Trophoblast cell (in vitro differentiated cells and primary cell): Measurements from ENCODE around the gene ORC5. TPM values are rescaled to one million over a fixed set of nuclear protein-coding genes. Genes with fewer than 3 reads are reported as not detected.

Source experiments
- DNase-seq, 2 donors: peaks; one replicate each; pipeline ENCODE4 v3.0.0-alpha.2; 2016
- H2AFZ ChIP-seq: 2 replicates; pipeline ENCODE4 v1.6.1; 2013; ENCODE audit warnings: low read length, moderate library complexity, mild to moderate bottlenecking; ENCODE audit not compliant: insufficient read depth, poor library complexity
- H2AK5ac ChIP-seq: 2 replicates; pipeline ENCODE4 v1.6.1; 2013; ENCODE audit warnings: mild to moderate bottlenecking, low read length
- H2BK120ac ChIP-seq: 2 replicates; pipeline ENCODE4 v1.6.1; 2013; ENCODE audit warnings: low read length, mild to moderate bottlenecking, moderate library complexity; ENCODE audit not compliant: insufficient read depth, poor library complexity
- H2BK12ac ChIP-seq: 2 replicates; pipeline ENCODE4 v1.6.1; 2013; ENCODE audit warnings: mild to moderate bottlenecking, low read length, moderate library complexity
- H2BK5ac ChIP-seq: 2 replicates; pipeline ENCODE4 v1.6.1; 2013; ENCODE audit warnings: low read length, low read depth, moderate library complexity, mild to moderate bottlenecking; ENCODE audit not compliant: poor library complexity
- H3K14ac ChIP-seq: 2 replicates; pipeline ENCODE4 v1.6.1; 2013; ENCODE audit warnings: mild to moderate bottlenecking, low read length
- H3K18ac ChIP-seq: 2 replicates; pipeline ENCODE4 v1.6.1; 2013; ENCODE audit warnings: mild to moderate bottlenecking, low read length
- H3K23ac ChIP-seq: 2 replicates; pipeline ENCODE4 v1.6.1; 2013; ENCODE audit warnings: low read length
- H3K27ac ChIP-seq: 2 replicates; pipeline ENCODE4 v1.5.1; 2013; ENCODE audit warnings: low read depth, mild to moderate bottlenecking, inconsistent platforms, low read length, moderate library complexity
- H3K27me3 ChIP-seq: 2 replicates; pipeline ENCODE4 v1.6.1; 2013; ENCODE audit warnings: inconsistent platforms, mild to moderate bottlenecking, low read length, moderate library complexity; ENCODE audit not compliant: insufficient read depth
- H3K36me3 ChIP-seq, 2 experiments: 1 replicate in 1 of 2; 2 replicates in 1 of 2; pipeline ENCODE4 v1.6.1; 2013; ENCODE audit warnings: low read length in 2 of 2, mild to moderate bottlenecking in 2 of 2, moderate library complexity in 1 of 2; ENCODE audit not compliant: insufficient read depth in 2 of 2, control insufficient read depth in 1 of 2
- H3K4ac ChIP-seq: 2 replicates; pipeline ENCODE4 v1.6.1; 2013; ENCODE audit warnings: low read depth, mild to moderate bottlenecking, low read length, moderate library complexity
- H3K4me1 ChIP-seq, 2 experiments: 1 replicate in 1 of 2; 2 replicates in 1 of 2; pipeline ENCODE4 v1.6.1; 2013; ENCODE audit warnings: low read length in 2 of 2, mild to moderate bottlenecking in 2 of 2, moderate library complexity in 1 of 2; ENCODE audit not compliant: insufficient read depth in 2 of 2, control insufficient read depth in 1 of 2
- H3K4me2 ChIP-seq: 2 replicates; pipeline ENCODE4 v1.6.1; 2013; ENCODE audit warnings: inconsistent platforms, mild to moderate bottlenecking, low read length, moderate library complexity
- H3K4me3 ChIP-seq: 2 replicates; pipeline ENCODE4 v1.5.1; 2013; ENCODE audit warnings: mild to moderate bottlenecking, low read depth, low read length, inconsistent platforms
- H3K79me1 ChIP-seq: one replicate; pipeline ENCODE4 v1.6.1; 2013; ENCODE audit warnings: low read length
- H3K79me2 ChIP-seq: 2 replicates; pipeline ENCODE4 v1.6.1; 2013; ENCODE audit warnings: low read length, mild to moderate bottlenecking; ENCODE audit not compliant: control insufficient read depth, insufficient read depth, poor library complexity
- H3K9ac ChIP-seq: 2 replicates; pipeline ENCODE4 v1.6.1; 2013; ENCODE audit warnings: mild to moderate bottlenecking, low read length
- H3K9me3 ChIP-seq: 2 replicates; pipeline ENCODE4 v1.6.1; 2013; ENCODE audit warnings: low read depth, mild to moderate bottlenecking, control low read depth, inconsistent platforms, low read length; ENCODE audit not compliant: insufficient read depth
- H4K12ac ChIP-seq: 2 replicates; pipeline ENCODE4 v1.6.1; 2013; ENCODE audit warnings: low read depth, mild to moderate bottlenecking, low read length, moderate library complexity
- H4K8ac ChIP-seq: 2 replicates; pipeline ENCODE4 v1.6.1; 2013; ENCODE audit warnings: low read depth, mild to moderate bottlenecking, low read length, moderate library complexity
- H4K91ac ChIP-seq: one replicate; pipeline ENCODE4 v1.6.1; 2013; ENCODE audit warnings: low read depth, mild to moderate bottlenecking, low read length, moderate library complexity
- WGBS: extraction: QIAGEN DNeasy Blood & Tissue Kit; methylation state at CpG from one replicate; pipeline ENCODE4 v1.1.7; 2013; ENCODE audit warnings: missing lambda C conversion rate; ENCODE audit not compliant: insufficient read length, insufficient coverage; ENCODE audit errors: extremely low coverage; 5-methylcytosine and 5-hydroxymethylcytosine counted together
- polyA plus RNA-seq: library from polyadenylated mRNA; stranded (reverse); fragments of 200-250 nt; gene quantifications from 2 replicates; pipeline ENCODE4 v1.2.3, GENCODE V29; 2013

Gene ORC5
- polyA plus RNA-seq: 11.5 and 11.8 TPM in 2 replicates

- no peaks in the 10 kb centered on the region for H3K9me3 ChIP-seq
- H4K91ac ChIP-seq: peak within 1 kb of the TSS; percentile 70
- H3K4me3 ChIP-seq: peak within 1 kb of the TSS; percentile 93
- peaks cover 2 to 6% of the 10 kb centered on the region in 2 experiments for H3K36me3 ChIP-seq
- H3K23ac ChIP-seq: no peak within 1 kb of the TSS
- no CpG with 5 or more reads among the region's 47 CpGs for WGBS
- no peaks in the 10 kb centered on the region for H3K27me3 ChIP-seq
- H4K8ac ChIP-seq: peak within 1 kb of the TSS; percentile 95
- peak within 1 kb of the TSS; percentile 97 for H3K9ac ChIP-seq
- peaks cover 6% of the 10 kb centered on the region for H3K79me1 ChIP-seq
- H3K27ac ChIP-seq: no peak within 1 kb of the TSS
- H3K4me1 ChIP-seq: peaks cover 2 to 3% of the 10 kb centered on the region in 2 experiments
- peak within 1 kb of the TSS; percentile 37 for H2AK5ac ChIP-seq
- peak within 1 kb of the TSS; percentile 85 for H3K4me2 ChIP-seq
- H3K79me2 ChIP-seq: peaks cover 2% of the 10 kb centered on the region
- H2BK12ac ChIP-seq: no peak within 1 kb of the TSS
- H2BK120ac ChIP-seq: peak within 1 kb of the TSS; percentile 25
- H4K12ac ChIP-seq: peak within 1 kb of the TSS; percentile 79
- H3K14ac ChIP-seq: peak within 1 kb of the TSS; percentile 71
- peak within 1 kb of the TSS; percentile 49 for H3K4ac ChIP-seq
- H2AFZ ChIP-seq: peak within 1 kb of the TSS; percentile 75
- peak within 1 kb of the TSS; percentile 76 for H3K18ac ChIP-seq
- H2BK5ac ChIP-seq: no peak within 1 kb of the TSS
- peak; percentile 87 to 88 for DNase-seq
Observed at GRCh38 chr7:104207731-104208420, at the start of gene ORC5. Gene ORC5, minus strand, starts transcription at chr7:104208013. Its CDS starts 109 bp downstream, at chr7:104207904.

DNA sequence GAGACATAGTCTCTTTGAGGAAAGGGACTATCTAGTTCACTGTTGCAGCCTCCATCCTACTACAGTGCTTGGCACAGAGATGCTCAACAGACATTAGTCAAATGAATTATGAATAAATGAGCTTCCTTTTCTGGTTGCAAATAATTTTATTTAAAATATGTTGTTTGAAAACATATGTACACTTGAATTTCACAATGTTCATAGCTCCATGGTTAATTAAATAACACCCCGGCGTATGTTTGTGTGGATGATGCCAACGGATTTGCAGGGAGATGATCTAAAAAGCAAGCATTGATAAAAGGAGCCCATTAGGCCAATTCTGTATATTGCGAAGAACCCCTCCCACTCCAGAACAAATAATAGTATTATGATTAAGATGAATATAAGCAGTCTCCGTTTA is 47.8 kb upstream of the ORC5 start:
- no peak overlapping the region for H4K91ac ChIP-seq
- H2AFZ ChIP-seq: no peak overlapping the region
- no peak overlapping the region for H3K27ac ChIP-seq
- H3K4ac ChIP-seq: no peak overlapping the region
- DNase-seq: no peak
- H2BK12ac ChIP-seq: no peak overlapping the region
- H3K18ac ChIP-seq: no peak overlapping the region
- H3K27me3 ChIP-seq: no peaks in the 10 kb centered on the region
- no peaks in the 10 kb centered on the region for H3K79me1 ChIP-seq
- no peak overlapping the region for H2BK120ac ChIP-seq
- no peak overlapping the region for H3K4me3 ChIP-seq
- no peak overlapping the region for H4K12ac ChIP-seq
- H3K4me1 ChIP-seq: no peaks in the 10 kb centered on the region
- no peaks in the 10 kb centered on the region for H3K79me2 ChIP-seq
- no peak overlapping the region for H3K9ac ChIP-seq
- H2AK5ac ChIP-seq: no peak overlapping the region
- no peak overlapping the region for H2BK5ac ChIP-seq
- H3K4me2 ChIP-seq: no peak overlapping the region
- no CpG with 5 or more reads among the region's 5 CpGs for WGBS
- no peak overlapping the region for H3K23ac ChIP-seq
- H3K9me3 ChIP-seq: no peaks in the 10 kb centered on the region
- H3K36me3 ChIP-seq: no peaks in the 10 kb centered on the region
- no peak overlapping the region for H4K8ac ChIP-seq
- no peak overlapping the region for H3K14ac ChIP-seq

GRCh38 chr7:104255194-104255593 is 47.4 kb upstream of the ORC5 start:
- H3K23ac ChIP-seq: no peak overlapping the region
- no peaks in the 10 kb centered on the region for H3K36me3 ChIP-seq
- H3K79me2 ChIP-seq: no peaks in the 10 kb centered on the region
- H3K9ac ChIP-seq: no peak overlapping the region
- H4K12ac ChIP-seq: no peak overlapping the region
- no peak overlapping the region for H3K4me3 ChIP-seq
- H2BK12ac ChIP-seq: no peak overlapping the region
- H3K18ac ChIP-seq: no peak overlapping the region
- no CpG with 5 or more reads among the region's 4 CpGs for WGBS
- no peaks in the 10 kb centered on the region for H3K79me1 ChIP-seq
- no peak overlapping the region for H3K4ac ChIP-seq
- no peak overlapping the region for H3K14ac ChIP-seq
- no peak overlapping the region for H2AFZ ChIP-seq
- no peak overlapping the region for H4K91ac ChIP-seq
- no peak overlapping the region for H2BK120ac ChIP-seq
- H2BK5ac ChIP-seq: no peak overlapping the region
- no peaks in the 10 kb centered on the region for H3K4me1 ChIP-seq
- no peak overlapping the region for H4K8ac ChIP-seq
- no peak overlapping the region for H3K27ac ChIP-seq
- no peak overlapping the region for H2AK5ac ChIP-seq
- no peak overlapping the region for H3K4me2 ChIP-seq
- no peaks in the 10 kb centered on the region for H3K9me3 ChIP-seq
- no peaks in the 10 kb centered on the region for H3K27me3 ChIP-seq
- no peak for DNase-seq

- Histone ChIP-seq H3K9me3 (no peaks in the 10 kb centered on the region), H3K18ac (no peak overlapping the region), H4K91ac (no peak overlapping the region), H3K79me2 (no peaks in the 10 kb centered on the region), H2BK120ac (no peak overlapping the region), H3K4me1 (no peaks in the 10 kb centered on the region), H3K27me3 (no peaks in the 10 kb centered on the region), H3K79me1 (no peaks in the 10 kb centered on the region), H4K8ac (no peak overlapping the region), H4K12ac (no peak overlapping the region), H3K23ac (no peak overlapping the region), H2BK12ac (no peak overlapping the region), H3K27ac (no peak overlapping the region), H3K14ac (no peak overlapping the region), H3K9ac (no peak overlapping the region), H3K4ac (no peak overlapping the region), H2BK5ac (no peak overlapping the region), H2AFZ (no peak overlapping the region), H3K36me3 (no peaks in the 10 kb centered on the region), H3K4me2 (no peak overlapping the region), H2AK5ac (no peak overlapping the region), H3K4me3 (no peak overlapping the region)
- no peak for DNase-seq
- WGBS: no CpG with 5 or more reads among the region's 1 CpG
Observed at GRCh38 chr7:104254696-104255095, 46.9 kb upstream of the ORC5 start.
